GM12892 (cell line): Measurements from ENCODE around the gene TFEB.

Experiments
- POLR2A ChIP-seq: IDR thresholded peaks from 2 replicates; pipeline ENCODE4 v1.6.1; 2011; ENCODE audit warnings: low read depth, low read length, control low read depth
- POLR2AphosphoS5 ChIP-seq: IDR thresholded peaks from 2 replicates; pipeline ENCODE4 v1.6.1; 2011; ENCODE audit warnings: low read depth, low read length, control low read depth
- TAF1 ChIP-seq: IDR thresholded peaks from 2 replicates; pipeline ENCODE4 v1.6.1; 2011; ENCODE audit warnings: low read depth, mild to moderate bottlenecking, control low read depth, low read length, borderline replicate concordance

GRCh38 chr6:41717392-41717736, 18.0 kb downstream of the TFEB start:
- TF ChIP-seq POLR2A (no peak), POLR2AphosphoS5 (no peak), TAF1 (no peak)
